ENCODE measurements around the gene PARP1. TPM values are rescaled to one million over a fixed set of nuclear protein-coding genes. Genes with fewer than 3 reads are reported as not detected.

Gene PARP1
- total RNA-seq, 1 experiment from 2014 or later, result 213 TPM

DNA sequence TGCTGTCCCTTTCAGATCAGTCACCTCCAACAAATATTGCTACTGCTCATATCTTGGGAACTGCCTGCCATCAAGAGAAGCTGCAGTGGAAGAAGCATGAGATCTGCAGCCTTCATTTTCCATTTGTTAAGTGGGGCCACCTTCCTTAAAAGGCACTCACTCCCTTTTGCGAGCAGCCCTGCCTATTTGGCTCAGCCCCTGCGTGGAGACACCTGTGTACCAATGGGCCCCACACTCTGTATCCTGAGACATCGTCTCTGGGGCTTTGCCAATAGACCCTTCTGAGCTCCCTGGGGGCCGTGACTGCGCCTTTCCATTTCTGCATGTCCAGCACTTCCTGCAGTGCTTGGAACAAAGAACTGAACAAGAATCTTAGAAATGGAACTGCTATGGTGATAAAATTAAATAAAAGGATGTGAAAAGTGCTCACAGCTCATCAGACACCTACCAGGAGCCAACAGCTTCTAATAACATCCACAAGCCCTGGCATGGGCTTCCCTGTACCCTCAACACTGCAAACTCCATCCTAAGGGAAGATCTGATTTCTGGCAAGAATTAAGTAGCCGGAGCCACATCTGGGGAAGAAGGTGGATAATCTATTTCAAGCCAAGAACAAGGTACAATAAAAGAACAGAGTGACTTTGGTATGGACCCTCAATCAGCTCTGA is 36.7 kb downstream of the PARP1 start:
- ChIA-PET POLR2A (no interaction called here), CTCF (no interaction called here), RAD21 (ENCODE audit: low non-redundant PET in 1 of 2, low total read pairs in 2 of 2, uncharacterized antibody in 2 of 2, unreplicated experiment in 2 of 2) (no interaction called here)
- Histone ChIP-seq H2AFZ (ENCODE audit: low read depth, low read length, poor library complexity, severe bottlenecking) (no peak overlapping the region), H3K36me3 (ENCODE audit: control insufficient read depth in 1 of 2, insufficient read depth in 2 of 2, low read length in 2 of 2) (peaks cover 57 to 68% of the 10 kb centered on the region in 2 experiments), H3K4me3 (replicated peaks in 1 of 2; ENCODE audit: low read depth in 1 of 2, low read length in 2 of 2) (no peak overlapping the region), H3K9ac (ENCODE audit: low read length) (no peak overlapping the region), H3K27ac (ENCODE audit: low read depth, low read length) (no peak overlapping the region), H3K9me3 (ENCODE audit: control insufficient read depth in 1 of 2, insufficient read depth in 1 of 2, low read depth in 1 of 2, low read length in 2 of 2) (no peaks in the 10 kb centered on the region), H3K9me2 (ENCODE audit: insufficient read depth) (no peaks in the 10 kb centered on the region), H3K79me2 (ENCODE audit: insufficient read depth, low read length) (no peaks in the 10 kb centered on the region), H3K4me2 (ENCODE audit: low read length) (no peak overlapping the region), H3K27me3 (ENCODE audit: insufficient read depth, low read length) (no peaks in the 10 kb centered on the region), H3K4me1 (ENCODE audit: control insufficient read depth in 1 of 2, insufficient read depth in 2 of 2, low read length in 2 of 2) (no peaks in the 10 kb centered on the region), H4K20me1 (ENCODE audit: insufficient read depth) (no peaks in the 10 kb centered on the region)
- no TSS peak for BruUV-seq (replicated peaks)
- ATAC-seq (no peak), DNase-seq (ENCODE audit: low read depth, low spot score) (no peak)
- no peak for TF ChIP-seq SP1 (IDR thresholded peaks at IDR 0.05; ENCODE audit: low read depth)
- intact Hi-C loops (cut with micrococcal nuclease), result no loop called here

GRCh38 chr1:226370144-226370923 is 37.6 kb downstream of the PARP1 start:
- Histone ChIP-seq H4K20me1 (ENCODE audit: insufficient read depth) (no peaks in the 10 kb centered on the region), H3K4me2 (ENCODE audit: low read length) (no peak overlapping the region), H3K36me3 (ENCODE audit: control insufficient read depth in 1 of 2, insufficient read depth in 2 of 2, low read length in 2 of 2) (peaks cover 57 to 65% of the 10 kb centered on the region in 2 experiments; a peak in 3 of 4 replicates), H3K4me1 (ENCODE audit: control insufficient read depth in 1 of 2, insufficient read depth in 2 of 2, low read length in 2 of 2) (no peaks in the 10 kb centered on the region), H3K79me2 (ENCODE audit: insufficient read depth, low read length) (no peaks in the 10 kb centered on the region), H3K9me3 (ENCODE audit: control insufficient read depth in 1 of 2, insufficient read depth in 1 of 2, low read depth in 1 of 2, low read length in 2 of 2) (no peaks in the 10 kb centered on the region), H3K4me3 (replicated peaks in 1 of 2; ENCODE audit: low read depth in 1 of 2, low read length in 2 of 2) (no peak overlapping the region), H3K9ac (ENCODE audit: low read length) (no peak overlapping the region), H3K9me2 (ENCODE audit: insufficient read depth) (no peaks in the 10 kb centered on the region), H2AFZ (ENCODE audit: low read depth, low read length, poor library complexity, severe bottlenecking) (no peak overlapping the region), H3K27me3 (ENCODE audit: insufficient read depth, low read length) (no peaks in the 10 kb centered on the region), H3K27ac (ENCODE audit: low read depth, low read length) (no peak overlapping the region)
- DNase-seq (ENCODE audit: low read depth, low spot score), result no peak
- intact Hi-C loops (cut with micrococcal nuclease), result no loop called here
- ChIA-PET CTCF (no interaction called here), POLR2A (no interaction called here), RAD21 (ENCODE audit: low non-redundant PET in 1 of 2, low total read pairs in 2 of 2, uncharacterized antibody in 2 of 2, unreplicated experiment in 2 of 2) (no interaction called here)
- TF ChIP-seq, protein P1, sequence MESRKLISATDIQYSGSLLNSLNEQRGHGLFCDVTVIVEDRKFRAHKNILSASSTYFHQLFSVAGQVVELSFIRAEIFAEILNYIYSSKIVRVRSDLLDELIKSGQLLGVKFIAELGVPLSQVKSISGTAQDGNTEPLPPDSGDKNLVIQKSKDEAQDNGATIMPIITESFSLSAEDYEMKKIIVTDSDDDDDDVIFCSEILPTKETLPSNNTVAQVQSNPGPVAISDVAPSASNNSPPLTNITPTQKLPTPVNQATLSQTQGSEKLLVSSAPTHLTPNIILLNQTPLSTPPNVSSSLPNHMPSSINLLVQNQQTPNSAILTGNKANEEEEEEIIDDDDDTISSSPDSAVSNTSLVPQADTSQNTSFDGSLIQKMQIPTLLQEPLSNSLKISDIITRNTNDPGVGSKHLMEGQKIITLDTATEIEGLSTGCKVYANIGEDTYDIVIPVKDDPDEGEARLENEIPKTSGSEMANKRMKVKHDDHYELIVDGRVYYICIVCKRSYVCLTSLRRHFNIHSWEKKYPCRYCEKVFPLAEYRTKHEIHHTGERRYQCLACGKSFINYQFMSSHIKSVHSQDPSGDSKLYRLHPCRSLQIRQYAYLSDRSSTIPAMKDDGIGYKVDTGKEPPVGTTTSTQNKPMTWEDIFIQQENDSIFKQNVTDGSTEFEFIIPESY (IDR thresholded peaks at IDR 0.05; ENCODE audit: extremely low read depth, insufficient replicate concordance, low read length), result no peak
- TF ChIP-seq ZFX (IDR thresholded peaks at IDR 0.05) (no peak), EZH2phosphoT487 (IDR thresholded peaks at IDR 0.05; ENCODE audit: borderline replicate concordance) (no peak), CBX3 (IDR thresholded peaks at IDR 0.05; ENCODE audit: low read depth) (no peak), FOSL1 (IDR thresholded peaks at IDR 0.05; ENCODE audit: low read depth) (no peak), TCF7L2 (IDR thresholded peaks at IDR 0.05; ENCODE audit: borderline replicate concordance, extremely low read depth, insufficient read depth, insufficient read length) (no peak), POLR2A (IDR thresholded peaks at IDR 0.05; ENCODE audit: borderline replicate concordance, extremely low read depth, insufficient read depth, insufficient read length) (no peak)
- TF ChIP-seq, protein P2, sequence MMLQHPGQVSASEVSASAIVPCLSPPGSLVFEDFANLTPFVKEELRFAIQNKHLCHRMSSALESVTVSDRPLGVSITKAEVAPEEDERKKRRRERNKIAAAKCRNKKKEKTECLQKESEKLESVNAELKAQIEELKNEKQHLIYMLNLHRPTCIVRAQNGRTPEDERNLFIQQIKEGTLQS (IDR thresholded peaks at IDR 0.05), result no peak
- no peak for ATAC-seq
- no TSS peak for BruUV-seq (replicated peaks)

All from HCT116 (cell line).